Measurements from ENCODE around the gene PHF12.

- no peak for TF ChIP-seq PATZ1 (CRISPR knock-in tag; IDR thresholded peaks at IDR 0.05; ENCODE audit: borderline replicate concordance)
- no peak for TF ChIP-seq CSRNP3 (CRISPR knock-in tag; IDR thresholded peaks at IDR 0.05)
- TF ChIP-seq SNAI2 (CRISPR knock-in tag; IDR thresholded peaks at IDR 0.05), result no peak
- TF ChIP-seq ESRRG (CRISPR knock-in tag; IDR thresholded peaks at IDR 0.05), result no peak
- no peak for TF ChIP-seq ARNTL (CRISPR knock-in tag; IDR thresholded peaks at IDR 0.05; ENCODE audit: borderline replicate concordance, low read depth)
- no peak for TF ChIP-seq BACH2 (CRISPR knock-in tag; IDR thresholded peaks at IDR 0.05; ENCODE audit: borderline replicate concordance)
- TF ChIP-seq ZFP3 (CRISPR knock-in tag; IDR thresholded peaks at IDR 0.05), result no peak
These were observed 67.2 kb downstream of the PHF12 start for GRCh38 chr17:28883967-28884702.
